GM19025 (cell line): Measurements from ENCODE around the gene SIRPA.

ENCODE experiments used
- ATAC-seq: cut with Tn5 transposase; IDR thresholded peaks from one replicate; pipeline ENCODE4 v1.9.1; 2021; ENCODE audit warnings: mild to moderate bottlenecking, low read depth, moderate library complexity; ENCODE audit not compliant: unreplicated experiment

SIRPA gene

DNA sequence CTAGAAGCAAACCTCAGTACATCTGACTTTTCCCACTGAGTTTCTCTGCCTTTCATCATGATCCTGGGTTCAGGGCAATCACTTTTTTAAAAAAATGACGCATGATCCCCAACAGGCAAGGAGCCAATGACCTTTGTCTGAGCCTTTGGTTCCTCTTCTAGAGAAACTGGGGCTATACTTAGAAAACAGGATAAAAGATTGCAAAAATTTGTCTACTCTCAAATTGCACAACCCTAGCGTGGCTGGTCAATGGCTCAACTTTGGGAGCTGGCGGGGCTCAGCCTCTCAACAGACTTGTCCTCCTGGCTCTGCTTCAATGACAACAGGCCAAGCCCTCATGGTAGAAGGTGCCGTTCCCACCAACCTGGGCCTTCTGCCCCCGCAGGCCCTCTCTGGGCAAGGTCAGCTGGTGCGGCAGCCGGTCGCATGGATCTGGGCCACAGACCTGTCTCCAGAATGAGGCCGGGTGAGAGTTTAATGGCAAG, 50.0 kb downstream of the SIRPA start:
- no peak for ATAC-seq

DNA sequence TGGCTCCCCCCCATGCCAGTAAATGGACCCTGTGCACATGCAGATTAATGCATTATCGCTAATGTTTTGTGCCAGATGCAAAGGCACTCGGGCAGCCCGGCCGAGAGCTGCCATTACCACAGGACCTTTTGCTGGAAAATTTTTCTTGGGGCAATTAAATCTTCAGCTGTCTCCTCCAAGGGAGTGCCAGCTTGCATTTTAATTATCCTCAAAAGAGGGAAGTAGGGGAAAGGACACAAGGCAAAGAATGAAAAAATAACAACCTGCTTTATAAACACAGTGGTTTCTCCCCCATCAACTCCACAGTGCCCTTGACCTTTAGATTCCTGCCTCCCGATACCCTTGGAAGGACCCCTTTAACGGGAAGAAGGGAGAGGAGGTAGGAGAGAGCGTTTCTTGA, 50.5 kb downstream of the SIRPA start:
- no peak for ATAC-seq

DNA sequence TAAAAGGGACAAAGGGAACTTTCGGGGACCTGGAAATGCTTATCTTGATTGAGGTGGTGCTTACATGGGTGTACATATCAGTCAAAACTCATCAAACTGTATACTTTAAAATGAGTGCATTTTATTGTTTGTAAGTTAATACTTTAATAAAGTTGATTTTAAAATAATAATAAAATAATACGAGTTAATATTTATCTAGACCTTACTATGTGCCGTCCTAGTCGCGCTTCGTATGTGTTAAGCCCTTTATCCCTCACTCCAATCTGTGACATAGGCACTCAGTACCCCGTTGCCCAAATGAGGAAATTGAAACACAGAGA, 51.2 kb downstream of the SIRPA start:
- ATAC-seq: no peak

- no peak for ATAC-seq
Observed at GRCh38 chr20:1946762-1947534, 51.7 kb downstream of the SIRPA start.

DNA sequence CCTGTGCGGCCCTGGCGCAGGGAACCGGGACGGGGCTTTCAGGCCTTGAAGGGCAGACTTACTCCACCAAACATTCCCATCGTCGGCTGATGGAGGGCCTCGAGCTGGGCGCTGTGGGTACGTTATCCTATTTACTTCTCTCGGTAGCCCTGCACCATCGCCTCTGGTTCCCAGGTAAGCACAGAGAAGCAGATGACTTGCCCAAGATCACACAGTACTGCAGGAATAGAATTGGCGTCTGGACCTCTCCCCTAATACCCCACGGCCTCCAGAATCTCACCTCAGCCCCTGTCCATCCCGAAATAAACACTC, 52.3 kb downstream of the SIRPA start:
- no peak for ATAC-seq

- no peak for ATAC-seq
Observed at GRCh38 chr20:1949347-1950100, 54.3 kb downstream of the SIRPA start.

- ATAC-seq: no peak
Observed at GRCh38 chr20:1950836-1951235, 55.6 kb downstream of the SIRPA start.

- ATAC-seq: no peak
Observed at GRCh38 chr20:1951436-1952115, 56.4 kb downstream of the SIRPA start.

DNA sequence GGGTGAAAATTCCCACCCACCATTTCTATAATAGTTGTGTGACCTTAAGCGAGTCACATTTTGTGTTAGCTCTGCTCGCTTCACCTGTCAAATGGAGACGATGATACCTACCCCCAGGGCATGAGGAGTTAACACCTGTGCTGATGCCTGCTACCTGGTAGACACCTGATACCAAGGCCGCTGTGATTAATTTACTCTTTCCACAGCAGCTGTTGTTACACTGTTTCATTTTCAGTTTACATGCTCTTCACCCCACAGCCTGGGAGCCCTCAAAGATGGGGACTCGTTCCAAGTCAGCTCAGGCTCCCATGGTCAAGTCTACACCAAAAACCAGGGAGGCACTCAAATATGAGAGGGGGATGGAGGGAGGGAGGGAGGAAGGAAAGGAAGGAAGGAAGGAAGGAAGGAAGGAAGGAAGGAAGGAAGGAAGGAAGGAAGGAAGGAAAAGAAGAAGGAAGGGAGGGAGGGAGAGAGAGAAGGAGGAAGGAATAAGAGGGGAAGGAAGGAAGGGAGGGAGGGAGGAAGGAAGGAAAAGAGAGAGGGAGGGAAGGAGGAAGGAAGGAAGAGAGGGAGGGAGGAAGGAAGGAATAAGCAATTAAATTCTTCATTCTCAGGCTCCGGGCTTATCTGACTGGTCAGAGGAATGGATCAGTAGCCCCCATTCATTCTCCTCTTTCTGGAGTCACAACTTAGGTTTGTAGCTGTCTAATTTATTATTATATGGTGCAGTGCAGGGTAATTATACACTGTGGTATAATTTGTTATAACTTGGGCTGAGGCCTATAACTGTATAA, 57.7 kb downstream of the SIRPA start:
- ATAC-seq: no peak

DNA sequence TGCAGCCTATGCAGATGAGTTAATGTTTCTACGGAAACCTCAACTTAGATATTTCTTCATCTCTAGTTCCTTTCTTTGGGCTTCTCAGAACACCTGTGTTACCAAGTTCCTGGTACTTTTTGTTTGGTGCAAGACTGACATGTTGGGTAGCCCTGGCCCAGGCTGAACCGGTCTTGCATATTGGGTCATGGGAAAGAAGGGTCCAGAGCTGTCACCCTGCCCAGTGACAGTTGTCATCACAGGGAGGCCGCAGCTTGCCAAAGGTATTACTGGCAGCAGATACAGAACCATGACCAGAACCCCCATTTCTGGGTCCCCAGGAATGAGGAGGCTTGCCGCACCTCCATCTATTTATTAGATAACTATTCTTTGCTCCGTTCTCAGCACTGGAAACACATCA, 58.4 kb downstream of the SIRPA start:
- no peak for ATAC-seq

- ATAC-seq: no peak
Observed at GRCh38 chr20:1955217-1955616, 60.0 kb downstream of the SIRPA start.

DNA sequence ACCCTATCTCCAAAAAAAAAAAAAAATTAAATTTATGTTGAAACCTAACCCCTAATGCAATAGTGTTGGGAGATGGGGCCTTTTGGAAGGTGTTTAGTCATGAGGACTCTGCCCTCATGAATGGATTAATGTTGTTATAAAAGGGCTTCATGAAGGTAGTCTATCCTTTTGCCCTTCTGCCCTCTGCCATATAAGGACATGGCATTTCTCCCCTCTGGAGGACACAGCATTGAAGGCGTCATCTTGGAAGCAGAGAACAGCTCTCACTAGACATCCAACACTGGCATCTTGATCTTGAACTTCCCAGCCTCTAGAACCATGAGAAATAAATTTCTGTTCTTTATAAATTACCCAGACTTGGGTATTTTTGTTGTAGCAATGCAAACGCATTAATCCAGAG, 63.2 kb downstream of the SIRPA start:
- no peak for ATAC-seq

GRCh38 chr20:1959156-1959555, 63.9 kb downstream of the SIRPA start:
- no peak for ATAC-seq

- no peak for ATAC-seq
Observed at GRCh38 chr20:1961374-1961773, 66.2 kb downstream of the SIRPA start.

DNA sequence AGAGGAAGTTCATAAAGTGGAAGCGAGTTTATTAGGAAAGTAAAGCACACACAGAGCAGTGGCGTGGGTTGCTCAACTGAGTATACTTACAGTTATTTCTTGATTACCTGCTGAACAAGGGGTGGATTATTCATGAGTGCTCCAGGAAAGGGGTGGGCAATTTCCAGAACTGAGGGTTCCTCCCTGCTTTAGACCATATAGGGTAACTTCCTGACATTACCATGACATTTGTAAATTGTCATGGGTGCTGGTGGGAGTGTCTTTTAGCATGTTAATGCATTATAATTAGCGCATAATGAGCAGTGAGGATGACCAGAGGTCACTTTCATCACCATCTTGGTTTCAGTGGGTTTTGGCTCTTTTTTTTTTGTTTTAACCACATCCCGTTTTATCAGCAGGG, 68.9 kb downstream of the SIRPA start:
- no peak for ATAC-seq

GRCh38 chr20:1964659-1965405, 69.6 kb downstream of the SIRPA start:
- ATAC-seq: no peak

DNA sequence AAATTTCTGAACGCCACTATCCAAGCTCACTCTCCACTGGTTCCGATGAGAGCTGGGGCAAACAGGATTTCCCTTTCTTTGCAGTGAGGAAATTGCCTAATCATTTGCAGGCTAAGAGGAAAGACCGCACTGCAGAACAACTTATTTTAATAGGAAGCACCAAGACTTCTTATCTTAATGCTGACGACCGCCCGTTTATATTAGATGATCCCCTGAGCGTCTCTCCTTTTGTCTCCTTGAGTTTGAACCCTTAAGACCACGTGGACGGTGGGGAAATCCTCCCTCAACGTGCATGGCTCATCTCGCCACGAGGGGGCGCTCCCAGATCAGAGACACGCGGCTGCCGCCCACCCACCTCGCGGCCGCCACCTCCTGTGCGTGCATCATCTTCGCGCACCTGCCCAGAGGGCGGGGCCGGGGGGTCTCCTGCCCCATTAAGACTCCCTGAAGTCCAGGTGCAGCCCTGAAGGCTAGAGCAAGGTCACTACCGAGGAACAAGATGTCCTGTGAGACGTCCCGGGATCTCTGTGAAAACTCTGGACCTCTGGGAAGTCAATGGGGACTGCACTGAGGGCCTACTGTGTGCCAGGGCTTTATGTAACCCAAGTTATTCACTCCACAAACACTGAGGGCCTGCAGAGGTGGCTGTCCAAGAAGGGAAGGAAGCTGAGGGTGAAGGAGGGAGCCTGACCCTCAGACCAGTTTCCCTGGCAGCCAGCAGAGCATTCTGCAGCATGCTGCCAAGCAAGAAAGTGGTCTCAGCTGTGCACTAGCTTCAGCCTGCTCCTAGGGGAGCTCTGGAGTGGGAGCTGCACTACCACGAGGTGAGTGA, 70.5 kb downstream of the SIRPA start:
- ATAC-seq: no peak

DNA sequence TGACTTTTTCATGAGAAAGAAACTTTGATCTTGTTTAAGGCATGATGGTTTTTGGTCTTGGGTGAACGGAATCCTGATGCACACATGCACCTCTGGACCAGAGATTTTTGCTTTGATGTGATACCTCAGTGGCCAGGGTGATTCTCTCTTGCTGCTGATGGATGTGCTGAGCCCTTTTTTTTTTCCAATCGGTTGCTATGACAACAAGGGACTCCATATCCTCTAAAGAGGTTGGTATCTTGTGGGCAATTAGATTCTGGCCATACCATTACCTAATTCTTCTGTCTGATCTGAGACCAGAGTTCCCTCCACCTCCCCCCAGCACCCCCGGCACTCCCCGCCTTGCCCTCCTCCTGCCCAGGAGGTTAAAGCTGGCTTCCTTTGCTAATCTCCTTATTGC, 73.8 kb downstream of the SIRPA start:
- no peak for ATAC-seq

- ATAC-seq: no peak
Observed at GRCh38 chr20:1971893-1972586, 76.8 kb downstream of the SIRPA start.
